Activated naive CD4-positive, alpha-beta T cell (primary cell): Measurements from ENCODE around the gene LDLRAD2.
"Not testable (repeated sequence)": the region's sequence is repeated elsewhere in the genome, so short reads cannot be mapped to it uniquely, and the experiment has no call there.

Source experiments
- DNase-seq, 4 experiments: peaks; one replicate each; lab custom pipeline; 2025; lab: John Stamatoyannopoulos, UW

LDLRAD2 gene

GRCh38 chr1:21824926-21825325 lies 12.9 kb downstream of the LDLRAD2 start:
- DNase-seq, result no peak

- DNase-seq, result no peak
Observed at GRCh38 chr1:21825393-21825792, 13.3 kb downstream of the LDLRAD2 start.

- not testable (repeated sequence) for DNase-seq
Observed at GRCh38 chr1:21826694-21827093, 14.6 kb downstream of the LDLRAD2 start.

GRCh38 chr1:21827141-21827679 lies 15.1 kb downstream of the LDLRAD2 start:
- no peak for DNase-seq

- DNase-seq, result no peak
Observed at GRCh38 chr1:21828075-21828474, 16.0 kb downstream of the LDLRAD2 start.

GRCh38 chr1:21828506-21829210 lies 16.6 kb downstream of the LDLRAD2 start:
- no peak for DNase-seq

GRCh38 chr1:21829294-21829693 lies 17.2 kb downstream of the LDLRAD2 start:
- DNase-seq, result no peak

- no peak for DNase-seq
Observed at GRCh38 chr1:21830792-21831453, 18.9 kb downstream of the LDLRAD2 start.

- DNase-seq, result no peak
Observed at GRCh38 chr1:21831454-21831970, 19.4 kb downstream of the LDLRAD2 start.

- no peak for DNase-seq
Observed at GRCh38 chr1:21833392-21833976, 21.4 kb downstream of the LDLRAD2 start.

- DNase-seq, result no peak
Observed at GRCh38 chr1:21834094-21834493, 22.0 kb downstream of the LDLRAD2 start.

- DNase-seq, result no peak
Observed at GRCh38 chr1:21834666-21835065, 22.6 kb downstream of the LDLRAD2 start.

- no peak for DNase-seq
Observed at GRCh38 chr1:21836010-21836409, 23.9 kb downstream of the LDLRAD2 start.

GRCh38 chr1:21836729-21837128 lies 24.7 kb downstream of the LDLRAD2 start:
- DNase-seq, result no peak

- DNase-seq, result no peak
Observed at GRCh38 chr1:21837476-21837875, 25.4 kb downstream of the LDLRAD2 start.

- no peak for DNase-seq
Observed at GRCh38 chr1:21838359-21839157, 26.5 kb downstream of the LDLRAD2 start.

- no peak for DNase-seq
Observed at GRCh38 chr1:21839337-21840037, 27.4 kb downstream of the LDLRAD2 start.

- no peak for DNase-seq
Observed at GRCh38 chr1:21840981-21841380, 28.9 kb downstream of the LDLRAD2 start.

- DNase-seq, result no peak
Observed at GRCh38 chr1:21841852-21842466, 29.9 kb downstream of the LDLRAD2 start.

GRCh38 chr1:21842606-21843162 lies 30.6 kb downstream of the LDLRAD2 start:
- no peak for DNase-seq

GRCh38 chr1:21843208-21843607 lies 31.1 kb downstream of the LDLRAD2 start:
- DNase-seq, result no peak
